Vagina (tissue), 2 donors: ENCODE results near the gene ZNF664.

Experiments used
- POLR2A ChIP-seq, 2 donors: fragments of 450-650 bp; IDR thresholded peaks; one replicate each; pipeline ENCODE4 v1.6.1; 2017; ENCODE audit warnings: antibody characterized with exemption in 2 of 2, mild to moderate bottlenecking in 2 of 2, moderate library complexity in 2 of 2
- POLR2AphosphoS5 ChIP-seq, 2 donors: sonication (generic); formaldehyde crosslinking; IDR thresholded peaks; one replicate each; pipeline ENCODE4 v1.9.0; 2017; ENCODE audit warnings: antibody characterized with exemption in 2 of 2, mild to moderate bottlenecking in 2 of 2, low read depth in 1 of 2; ENCODE audit not compliant: insufficient read depth in 1 of 2
- TF ChIP-seq, protein P1 (sequence below), 3 experiments: fragments of 450-650 bp in 2 of 3; fragments of 200-600 bp in 1 of 3; sonication (generic) in 1 of 3; IDR thresholded peaks; one replicate each; pipeline ENCODE4 v1.5.1; 2017 to 2019; ENCODE audit warnings: antibody characterized with exemption in 3 of 3, mild to moderate bottlenecking in 2 of 3, moderate library complexity in 2 of 3

DNA sequence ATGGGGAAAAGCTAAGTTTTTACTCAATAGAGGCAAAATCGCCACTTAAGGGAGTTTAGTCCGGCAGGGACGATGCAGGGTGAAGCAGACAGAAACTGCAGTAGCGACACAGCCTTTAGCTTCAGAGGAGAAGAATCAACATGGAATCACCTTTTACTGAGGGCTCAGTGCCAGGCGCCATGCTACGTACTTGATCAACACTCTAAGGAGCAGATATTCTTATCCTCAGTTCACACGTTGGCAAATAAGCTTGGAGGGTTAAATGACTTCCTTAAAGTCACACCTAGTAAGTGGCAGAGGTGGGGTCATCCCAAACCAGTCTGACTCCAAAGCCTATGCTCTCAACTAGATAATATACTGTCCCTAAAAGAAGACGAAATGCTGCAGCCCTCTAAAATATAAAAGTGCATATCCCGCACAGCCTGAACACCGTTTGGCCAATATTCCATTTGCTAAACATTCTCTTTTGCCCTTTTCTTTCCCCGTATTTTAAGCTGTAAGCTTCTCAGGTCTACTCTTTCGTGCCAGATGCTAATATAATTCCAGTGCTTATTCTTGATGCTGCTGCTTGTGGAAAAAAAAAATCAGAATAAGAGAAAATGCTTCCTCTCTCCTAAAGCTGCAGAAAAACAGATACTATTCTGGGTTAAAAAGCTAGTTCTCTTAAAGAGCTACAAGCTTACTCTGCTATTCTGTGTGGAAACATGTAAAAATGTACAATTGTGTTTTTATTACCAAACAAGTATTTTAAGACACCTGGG is 11.2 kb upstream of the ZNF664 start:
- TF ChIP-seq, protein P1, sequence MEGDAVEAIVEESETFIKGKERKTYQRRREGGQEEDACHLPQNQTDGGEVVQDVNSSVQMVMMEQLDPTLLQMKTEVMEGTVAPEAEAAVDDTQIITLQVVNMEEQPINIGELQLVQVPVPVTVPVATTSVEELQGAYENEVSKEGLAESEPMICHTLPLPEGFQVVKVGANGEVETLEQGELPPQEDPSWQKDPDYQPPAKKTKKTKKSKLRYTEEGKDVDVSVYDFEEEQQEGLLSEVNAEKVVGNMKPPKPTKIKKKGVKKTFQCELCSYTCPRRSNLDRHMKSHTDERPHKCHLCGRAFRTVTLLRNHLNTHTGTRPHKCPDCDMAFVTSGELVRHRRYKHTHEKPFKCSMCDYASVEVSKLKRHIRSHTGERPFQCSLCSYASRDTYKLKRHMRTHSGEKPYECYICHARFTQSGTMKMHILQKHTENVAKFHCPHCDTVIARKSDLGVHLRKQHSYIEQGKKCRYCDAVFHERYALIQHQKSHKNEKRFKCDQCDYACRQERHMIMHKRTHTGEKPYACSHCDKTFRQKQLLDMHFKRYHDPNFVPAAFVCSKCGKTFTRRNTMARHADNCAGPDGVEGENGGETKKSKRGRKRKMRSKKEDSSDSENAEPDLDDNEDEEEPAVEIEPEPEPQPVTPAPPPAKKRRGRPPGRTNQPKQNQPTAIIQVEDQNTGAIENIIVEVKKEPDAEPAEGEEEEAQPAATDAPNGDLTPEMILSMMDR (IDR thresholded peaks at IDR 0.05), result no peak
- TF ChIP-seq POLR2A (IDR thresholded peaks at IDR 0.05), result no peak
- no peak for TF ChIP-seq POLR2AphosphoS5 (IDR thresholded peaks at IDR 0.05; ENCODE audit: insufficient read depth in 1 of 2, low read depth in 1 of 2)
